HG03558 (cell line): ENCODE results near the gene RRN3.
"Not testable (repeated sequence)": the region's sequence is repeated elsewhere in the genome, so short reads cannot be mapped to it uniquely, and the experiment has no call there.

Experiments
- ATAC-seq: cut with Tn5 transposase; IDR thresholded peaks from one replicate; pipeline ENCODE4 v1.9.1; 2021; ENCODE audit warnings: moderate number of reproducible peaks; ENCODE audit not compliant: unreplicated experiment; ENCODE audit errors: extremely low read depth

The RRN3 gene

GRCh38 chr16:15028801-15029698, 65.0 kb downstream of the RRN3 start:
- ATAC-seq = not testable (repeated sequence)

- ATAC-seq = not testable (repeated sequence)
Observed at GRCh38 chr16:15028345-15028715, 65.7 kb downstream of the RRN3 start.

- not testable (repeated sequence) for ATAC-seq
Observed at GRCh38 chr16:15027503-15028344, 66.3 kb downstream of the RRN3 start.

- ATAC-seq = not testable (repeated sequence)
Observed at GRCh38 chr16:15027051-15027450, 67.0 kb downstream of the RRN3 start.

- not testable (repeated sequence) for ATAC-seq
Observed at GRCh38 chr16:15025234-15025951, 68.7 kb downstream of the RRN3 start.

GRCh38 chr16:15024858-15025199, 69.2 kb downstream of the RRN3 start:
- not testable (repeated sequence) for ATAC-seq

GRCh38 chr16:15023381-15024077, 70.5 kb downstream of the RRN3 start:
- not testable (repeated sequence) for ATAC-seq

- ATAC-seq = peak; percentile 62
Observed at GRCh38 chr16:15022194-15022593, 71.9 kb downstream of the RRN3 start.

GRCh38 chr16:15021429-15021828, 72.6 kb downstream of the RRN3 start:
- ATAC-seq = not testable (repeated sequence)

GRCh38 chr16:15016951-15017580, 77.0 kb downstream of the RRN3 start:
- ATAC-seq = not testable (repeated sequence)

GRCh38 chr16:15016354-15016753, 77.7 kb downstream of the RRN3 start:
- ATAC-seq = not testable (repeated sequence)

- ATAC-seq = not testable (repeated sequence)
Observed at GRCh38 chr16:15015671-15016070, 78.4 kb downstream of the RRN3 start.

GRCh38 chr16:15012941-15013340, 81.1 kb downstream of the RRN3 start:
- not testable (repeated sequence) for ATAC-seq
